Suprapubic skin (tissue), 4 donors: Measurements from ENCODE around the gene SETD1A.

Experiments used
- CTCF ChIP-seq, 2 donors: fragments of 200-600 bp in 1 of 2; fragments of 450-650 bp in 1 of 2; sonication (generic) in 1 of 2; IDR thresholded peaks; one replicate each; pipeline ENCODE4 v1.5.1; 2016 to 2019; ENCODE audit warnings: antibody characterized with exemption in 2 of 2, mild to moderate bottlenecking in 1 of 2, moderate library complexity in 1 of 2
- POLR2A ChIP-seq, 2 donors: fragments of 450-650 bp; IDR thresholded peaks; one replicate each; pipeline ENCODE4 v1.6.1; 2017; ENCODE audit warnings: antibody characterized with exemption in 2 of 2, mild to moderate bottlenecking in 2 of 2, moderate library complexity in 2 of 2
- POLR2AphosphoS5 ChIP-seq, 3 donors: sonication (generic); formaldehyde crosslinking; IDR thresholded peaks; one replicate each; pipeline ENCODE4 v1.6.1; 2017; ENCODE audit warnings: antibody characterized with exemption in 3 of 3

GRCh38 chr16:30964574-30965226, 7.1 kb downstream of the SETD1A start:
- TF ChIP-seq CTCF (IDR thresholded peaks at IDR 0.05) (no peak), POLR2AphosphoS5 (IDR thresholded peaks at IDR 0.05) (no peak), POLR2A (IDR thresholded peaks at IDR 0.05) (no peak)
